GM19328 (cell line): Measurements from ENCODE around the gene PDLIM1.
"Not testable (repeated sequence)": the region's sequence is repeated elsewhere in the genome, so short reads cannot be mapped to it uniquely, and the experiment has no call there.

Source experiments
- ATAC-seq: cut with Tn5 transposase; IDR thresholded peaks from one replicate; pipeline ENCODE4 v1.9.1; 2021; ENCODE audit warnings: mild to moderate bottlenecking, moderate library complexity; ENCODE audit not compliant: unreplicated experiment

Gene PDLIM1

GRCh38 chr10:95214369-95214768 is 76.4 kb downstream of the PDLIM1 start:
- no peak for ATAC-seq

- ATAC-seq: no peak
These were observed 79.1 kb downstream of the PDLIM1 start for GRCh38 chr10:95211606-95212279.

- ATAC-seq: no peak
These were observed 81.2 kb downstream of the PDLIM1 start for GRCh38 chr10:95209509-95210127.

- no peak for ATAC-seq
These were observed 82.0 kb downstream of the PDLIM1 start for GRCh38 chr10:95208702-95209391.

GRCh38 chr10:95202865-95203264 is 87.9 kb downstream of the PDLIM1 start:
- ATAC-seq: not testable (repeated sequence)

GRCh38 chr10:95201736-95202135 is 89.1 kb downstream of the PDLIM1 start:
- ATAC-seq: no peak

GRCh38 chr10:95196046-95196445 is 94.8 kb downstream of the PDLIM1 start:
- no peak for ATAC-seq

GRCh38 chr10:95193944-95194343 is 96.9 kb downstream of the PDLIM1 start, which contains the start of gene ACSM6:
Gene ACSM6, plus strand, starts transcription at chr10:95194238. Its CDS starts 248 bp downstream, at chr10:95194486.
- no peak for ATAC-seq

- no peak for ATAC-seq
These were observed 102.2 kb downstream of the PDLIM1 start for GRCh38 chr10:95188593-95188992.

- no peak for ATAC-seq
These were observed 103.2 kb downstream of the PDLIM1 start for GRCh38 chr10:95187617-95188016.
